IgD-negative memory B cell (primary cell): ENCODE measurements around the gene NTF3. TPM values are rescaled to one million over a fixed set of nuclear protein-coding genes. Genes with fewer than 3 reads are reported as not detected.

ENCODE experiments used
- H3K27ac Mint-ChIP-seq, 3 donors: one replicate each; pipeline ENCODE4 v1.8.0; 2020 to 2022; ENCODE audit warnings: mild to moderate bottlenecking in 3 of 3, mixed read lengths in 3 of 3, moderate library complexity in 1 of 3
- H3K27me3 Mint-ChIP-seq: one replicate; pipeline ENCODE4 v1.8.0; 2021; ENCODE audit warnings: mixed read lengths
- H3K36me3 Mint-ChIP-seq: one replicate; pipeline ENCODE4 v1.8.0; 2020; ENCODE audit warnings: mild to moderate bottlenecking, mixed read lengths
- H3K4me1 Mint-ChIP-seq, 3 donors: one replicate each; pipeline ENCODE4 v1.8.0; 2020 to 2022; ENCODE audit warnings: mixed read lengths in 3 of 3, mild to moderate bottlenecking in 1 of 3
- H3K4me3 Mint-ChIP-seq, 4 donors: one replicate each; pipeline ENCODE4 v1.8.0; 2020 to 2022; ENCODE audit warnings: mild to moderate bottlenecking in 4 of 4, mixed read lengths in 4 of 4, moderate library complexity in 3 of 4
- H3K9me3 Mint-ChIP-seq, 3 donors: one replicate each; pipeline ENCODE4 v1.8.0; 2020 to 2021; ENCODE audit warnings: mixed read lengths in 3 of 3, mild to moderate bottlenecking in 1 of 3
- polyA plus RNA-seq: library from polyadenylated mRNA; unstranded; fragments of 300-500 nt; fragmentation: Illumina TruSeq; gene quantifications from one replicate; pipeline ENCODE4 v1.2.3, GENCODE V29; 2021

Gene NTF3
- polyA plus RNA-seq, 1 donor from 2014 or later = not detected

DNA sequence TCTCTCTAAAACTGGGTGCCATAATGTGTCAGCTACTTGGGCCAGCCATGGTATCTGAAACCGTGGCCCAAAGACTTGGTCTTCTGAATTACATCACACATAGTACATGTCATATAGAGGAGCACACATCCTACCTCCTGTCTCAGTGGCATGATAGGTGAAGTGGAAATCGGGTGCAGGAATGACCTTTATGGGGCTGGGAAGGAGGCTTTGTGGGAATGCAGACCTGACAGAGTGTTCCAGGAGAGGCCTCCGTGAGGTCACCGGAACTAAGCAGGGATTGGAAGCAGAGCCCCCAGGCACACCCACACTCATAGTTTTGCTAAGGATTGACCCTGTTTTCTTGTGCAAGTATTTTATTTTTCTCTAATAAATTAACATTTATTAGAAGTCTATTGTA lies 82.6 kb downstream of the NTF3 start:
- Mint-ChIP-seq H3K4me3 (no peak overlapping the region), H3K36me3 (no peaks in the 10 kb centered on the region), H3K9me3 (no peaks in the 10 kb centered on the region), H3K27me3 (peaks cover 8% of the 10 kb centered on the region), H3K4me1 (no peaks in the 10 kb centered on the region), H3K27ac (no peak overlapping the region)

DNA sequence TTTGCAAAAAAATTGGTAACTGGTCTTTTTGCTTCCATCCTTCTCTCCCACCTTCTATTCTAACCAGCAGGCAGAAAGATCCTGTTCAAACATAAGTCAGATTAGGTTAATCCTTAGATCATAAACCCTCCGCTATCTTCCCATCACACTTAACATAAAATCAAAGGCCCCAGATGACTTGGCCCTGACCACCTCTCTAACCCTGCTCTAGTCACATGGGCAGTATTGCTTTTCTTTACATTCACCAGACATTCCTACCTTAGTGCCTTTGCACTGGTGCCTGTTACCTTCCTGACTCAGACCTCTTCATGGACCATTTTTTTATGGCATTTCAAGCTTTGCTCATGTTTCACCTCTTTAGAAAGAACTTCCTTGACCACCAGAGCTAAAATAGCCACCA lies 83.5 kb downstream of the NTF3 start:
- Mint-ChIP-seq H3K4me3 (no peak overlapping the region), H3K4me1 (no peaks in the 10 kb centered on the region), H3K27me3 (peaks cover 8% of the 10 kb centered on the region), H3K36me3 (no peaks in the 10 kb centered on the region), H3K27ac (no peak overlapping the region), H3K9me3 (no peaks in the 10 kb centered on the region)

DNA sequence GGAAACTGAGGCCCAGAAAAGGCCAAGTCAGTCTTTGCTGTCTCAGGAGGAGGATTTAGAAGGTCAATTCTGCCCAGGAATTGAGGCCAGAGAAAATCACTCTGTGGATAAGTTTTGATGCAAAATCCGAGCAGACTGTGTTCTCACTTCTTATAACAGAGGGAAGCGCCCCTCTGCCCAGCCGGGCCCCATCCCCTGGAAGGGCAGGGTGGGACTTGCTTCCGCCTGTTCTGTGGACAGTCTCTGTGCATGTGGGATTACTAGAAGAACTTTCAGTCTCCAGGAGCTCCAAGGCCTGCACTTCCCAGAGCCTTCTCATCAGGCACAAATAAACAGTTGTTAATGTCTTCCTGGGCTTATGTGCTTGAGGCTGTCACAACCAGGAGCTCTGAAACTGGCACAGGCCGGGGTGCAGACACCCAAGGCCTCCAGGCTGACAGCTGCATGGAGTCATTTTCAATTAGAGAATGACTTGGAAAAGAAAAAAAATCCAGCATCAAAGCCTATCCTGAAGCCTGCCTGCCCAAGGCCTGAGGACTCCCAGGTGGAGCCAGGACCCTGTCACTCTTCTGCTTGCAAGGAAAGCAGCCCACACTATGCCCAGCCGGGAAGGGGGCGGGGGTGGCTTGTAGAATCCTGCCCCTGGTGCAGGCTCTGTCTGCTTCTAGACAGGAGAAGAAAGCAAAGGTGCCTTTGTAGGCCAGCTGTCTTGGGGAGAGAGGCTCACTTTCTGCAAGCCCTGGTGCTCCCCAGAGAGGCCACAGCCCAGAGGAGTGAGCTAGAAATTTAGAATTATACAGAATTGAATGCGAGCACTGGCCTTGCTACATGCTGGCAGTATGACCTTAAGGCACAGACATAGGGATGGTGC lies 84.7 kb downstream of the NTF3 start:
- Mint-ChIP-seq H3K36me3 (no peaks in the 10 kb centered on the region), H3K27me3 (peaks cover 3% of the 10 kb centered on the region), H3K9me3 (no peaks in the 10 kb centered on the region), H3K4me3 (no peak overlapping the region), H3K4me1 (no peaks in the 10 kb centered on the region), H3K27ac (no peak overlapping the region)

DNA sequence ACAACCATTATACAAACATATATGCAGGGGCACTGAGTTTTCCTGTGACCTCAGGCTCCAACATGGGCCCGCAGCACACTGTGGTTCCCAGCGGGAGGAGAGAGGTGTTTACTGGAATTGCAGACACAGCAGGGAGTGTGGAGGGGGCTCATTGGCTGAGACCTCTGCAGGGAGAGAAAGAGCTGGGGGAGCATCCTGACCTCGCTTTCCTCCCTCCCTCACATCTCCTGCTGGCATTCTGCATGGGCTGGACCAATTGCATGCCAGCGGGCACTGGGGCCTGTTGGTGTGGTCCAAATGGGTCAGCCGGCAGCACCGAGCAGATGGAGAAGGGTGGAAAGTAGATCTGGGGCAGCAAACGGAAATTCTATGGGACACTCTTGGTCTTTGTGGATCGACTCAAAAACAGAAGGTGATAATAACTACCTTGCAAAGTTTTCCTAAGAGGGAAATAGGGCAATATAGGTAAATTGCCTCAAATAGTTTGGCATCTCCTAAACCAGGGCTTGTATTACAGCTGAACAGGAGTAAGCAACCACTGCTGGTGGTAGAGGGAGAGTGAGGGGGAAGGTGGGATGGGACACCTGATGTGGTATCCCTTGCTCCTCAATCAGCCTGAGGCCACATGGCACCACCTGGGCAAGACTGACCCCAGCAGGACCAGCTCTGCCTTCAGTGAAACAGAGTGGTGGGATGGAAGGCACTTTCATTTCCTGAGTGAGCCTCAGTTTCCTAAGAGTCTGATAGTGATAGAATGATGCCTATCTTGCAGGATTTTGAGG lies 86.9 kb downstream of the NTF3 start:
- Mint-ChIP-seq H3K36me3 (no peaks in the 10 kb centered on the region), H3K27ac (no peak overlapping the region), H3K4me1 (no peaks in the 10 kb centered on the region), H3K4me3 (no peak overlapping the region), H3K27me3 (no peaks in the 10 kb centered on the region), H3K9me3 (no peaks in the 10 kb centered on the region)

DNA sequence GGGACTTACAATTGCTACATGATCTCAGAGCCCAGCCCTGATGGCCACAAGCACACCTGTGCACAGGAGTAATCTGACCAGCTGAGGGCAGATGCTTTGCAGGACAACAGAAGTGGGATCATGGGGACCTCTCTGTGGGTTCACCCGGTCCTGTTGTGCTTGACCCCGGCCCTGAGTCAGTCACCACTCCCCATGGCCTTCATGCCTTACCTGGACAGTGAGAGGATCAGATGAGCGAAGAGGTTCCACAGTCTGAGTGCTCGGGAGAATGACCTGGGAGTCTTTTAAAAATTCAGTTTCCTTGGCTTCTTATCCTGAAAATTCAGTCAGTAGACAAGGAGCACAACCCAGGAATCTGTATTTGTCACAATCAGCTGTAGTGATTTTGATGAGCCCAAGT lies 88.1 kb downstream of the NTF3 start:
- Mint-ChIP-seq H3K9me3 (no peaks in the 10 kb centered on the region), H3K4me1 (no peaks in the 10 kb centered on the region), H3K27ac (no peak overlapping the region), H3K4me3 (no peak overlapping the region), H3K36me3 (no peaks in the 10 kb centered on the region), H3K27me3 (peaks cover 1% of the 10 kb centered on the region)

DNA sequence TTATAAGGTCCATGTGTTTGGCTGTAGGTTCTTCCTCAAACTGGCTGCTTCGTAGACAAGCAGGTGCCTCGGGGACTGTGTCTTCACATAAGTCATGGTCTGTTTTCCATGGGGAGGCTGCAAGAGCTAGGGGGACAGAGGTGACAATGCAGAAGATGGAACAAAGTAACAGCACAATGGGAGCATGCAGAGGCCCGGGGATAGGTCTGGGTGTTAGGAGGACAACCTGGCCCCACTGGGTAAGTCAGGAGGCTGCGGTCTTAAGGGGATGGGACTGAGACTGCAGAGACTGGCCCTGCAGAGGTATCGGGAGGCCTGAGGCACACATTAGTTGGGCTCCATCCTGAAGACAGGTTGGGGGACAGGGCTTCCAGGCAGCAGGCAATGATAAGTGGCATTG lies 88.9 kb downstream of the NTF3 start:
- no peak overlapping the region for H3K27ac Mint-ChIP-seq
- H3K4me3 Mint-ChIP-seq = no peak overlapping the region
- no peaks in the 10 kb centered on the region for H3K4me1 Mint-ChIP-seq

DNA sequence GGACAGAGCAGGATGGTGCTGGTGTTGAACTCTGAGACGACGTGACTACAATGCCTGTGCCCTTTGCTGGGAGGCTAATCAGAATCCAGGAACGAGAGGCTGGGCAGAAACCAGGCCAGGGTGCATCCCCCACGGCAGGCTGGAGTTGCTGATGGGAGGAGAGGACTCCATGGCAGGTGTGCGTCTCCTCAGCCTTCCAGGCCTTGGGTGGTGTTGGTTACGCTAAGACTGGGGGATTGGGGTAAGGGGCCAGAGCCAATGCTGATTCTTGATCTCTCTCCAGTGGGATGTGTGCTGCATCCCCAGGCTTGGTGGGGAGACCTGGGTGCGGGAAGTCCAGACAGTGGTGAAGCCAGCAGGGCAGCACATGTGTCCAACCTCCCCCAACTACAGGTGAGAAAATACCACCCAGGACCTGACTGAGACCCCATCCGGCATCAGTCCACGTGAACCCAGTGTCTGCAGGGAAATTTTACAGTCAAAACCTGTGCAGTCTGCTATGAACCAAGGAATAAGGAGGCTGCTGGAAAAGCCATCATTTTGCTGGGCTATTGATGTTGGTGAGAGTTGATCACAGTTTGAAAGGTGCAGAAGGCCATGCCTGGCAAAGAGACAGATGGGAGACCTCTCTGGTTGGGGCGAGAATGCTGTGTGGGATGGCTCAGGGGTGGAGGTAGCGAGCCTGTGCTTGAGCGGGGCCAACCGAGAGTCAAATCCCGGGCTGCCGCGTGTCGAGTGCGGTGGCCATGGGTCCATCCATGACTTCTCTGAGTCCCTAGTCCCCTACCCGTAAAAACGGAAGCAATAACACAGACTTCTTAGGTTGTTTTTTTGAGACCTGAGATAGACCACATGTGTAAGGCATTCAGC lies 89.8 kb downstream of the NTF3 start:
- no peaks in the 10 kb centered on the region for H3K4me1 Mint-ChIP-seq

More for the DNA sequence above, 88.9 kb downstream of the NTF3 start:
- H3K36me3 Mint-ChIP-seq = no peaks in the 10 kb centered on the region
- H3K27me3 Mint-ChIP-seq = peaks cover 1% of the 10 kb centered on the region
- no peaks in the 10 kb centered on the region for H3K9me3 Mint-ChIP-seq

DNA sequence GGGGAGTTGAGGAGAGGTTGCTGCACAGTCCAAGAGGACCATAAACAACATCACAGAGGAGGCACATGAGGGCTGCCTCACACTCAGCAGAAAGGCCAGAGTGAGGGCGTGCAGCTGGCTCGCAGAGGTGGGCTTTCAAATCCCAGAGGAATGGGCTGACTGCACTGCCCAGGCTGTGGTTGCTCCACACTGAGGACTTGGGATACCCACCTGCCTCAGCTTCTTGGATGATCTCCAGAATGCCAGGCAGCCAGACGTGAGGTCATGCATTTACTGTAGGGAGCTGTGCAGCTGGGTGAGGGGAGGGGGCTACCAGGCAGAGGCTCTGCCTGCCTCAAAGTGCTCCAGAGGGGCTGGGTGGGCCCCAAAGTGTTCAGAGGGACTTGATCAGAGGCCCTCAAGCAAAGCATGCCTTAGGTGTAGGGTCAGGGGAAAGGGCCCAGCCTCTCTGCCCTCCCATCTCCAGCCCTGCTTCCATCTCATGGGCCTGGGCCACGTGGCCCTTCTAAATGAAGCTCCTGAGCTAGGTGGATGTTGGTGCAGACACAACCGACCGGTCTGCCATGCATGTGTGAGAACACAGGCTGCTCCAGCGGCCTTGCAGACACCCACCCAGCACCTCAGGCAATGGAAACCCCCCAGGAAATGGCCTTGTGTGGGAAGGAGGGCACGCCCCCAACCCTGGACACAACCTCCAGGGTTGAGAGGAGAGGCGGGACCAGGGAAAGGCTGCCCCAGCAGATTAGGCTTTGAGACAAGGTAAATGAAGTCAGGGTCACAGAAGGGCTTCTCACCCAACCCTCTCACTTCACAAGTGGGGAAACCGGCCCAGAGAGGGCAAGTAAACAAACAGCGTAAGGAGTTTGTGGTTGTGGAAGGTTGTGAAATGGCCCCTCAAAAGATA lies 90.8 kb downstream of the NTF3 start:
- H3K27ac Mint-ChIP-seq = peak overlapping the region in 2 of 3 donors; percentile 21 to 65
- peaks cover 1% of the 10 kb centered on the region for H3K27me3 Mint-ChIP-seq
- H3K4me3 Mint-ChIP-seq = no peak overlapping the region
- H3K36me3 Mint-ChIP-seq = no peaks in the 10 kb centered on the region
- H3K4me1 Mint-ChIP-seq = no peaks in the 10 kb centered on the region
- H3K9me3 Mint-ChIP-seq = no peaks in the 10 kb centered on the region

More for the DNA sequence above, 89.8 kb downstream of the NTF3 start:
- Mint-ChIP-seq H3K27me3 (peaks cover 1% of the 10 kb centered on the region), H3K9me3 (no peaks in the 10 kb centered on the region), H3K4me3 (no peak overlapping the region), H3K36me3 (no peaks in the 10 kb centered on the region), H3K27ac (no peak overlapping the region)

DNA sequence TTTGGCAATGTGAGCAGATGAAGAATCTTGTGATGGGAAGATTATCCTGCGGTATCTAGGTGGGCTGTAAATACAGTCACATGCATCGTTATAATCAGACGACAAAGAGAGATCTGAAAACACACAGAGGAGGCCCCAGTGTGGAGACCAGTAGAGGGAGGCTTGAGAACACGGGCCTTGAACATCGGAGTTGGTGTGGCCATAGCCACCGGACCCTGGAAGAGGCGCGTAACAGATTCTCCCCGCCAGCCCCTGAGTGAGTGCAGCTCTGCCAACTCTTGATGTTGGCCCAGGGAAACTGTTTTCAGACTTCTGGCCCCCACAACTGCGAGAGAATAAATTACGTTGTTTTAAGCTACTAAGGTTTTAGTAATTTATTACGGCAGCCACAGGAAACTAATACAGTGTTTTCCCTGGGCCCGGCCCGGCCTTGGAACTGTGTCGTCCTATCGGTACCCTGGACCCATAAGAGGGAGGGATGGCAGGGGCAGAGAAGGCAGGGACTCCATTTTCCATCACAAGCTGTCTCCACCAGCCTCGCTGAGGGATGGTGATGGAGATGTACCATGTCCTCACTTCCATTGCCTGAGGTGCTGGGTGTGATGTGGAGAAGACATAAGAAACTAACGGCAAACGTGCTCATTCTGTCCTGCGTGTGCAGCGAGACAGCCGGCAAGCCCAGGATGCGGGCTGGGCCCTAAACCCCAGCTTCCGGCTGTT lies 91.6 kb downstream of the NTF3 start:
- Mint-ChIP-seq H3K36me3 (no peaks in the 10 kb centered on the region), H3K9me3 (no peaks in the 10 kb centered on the region), H3K27ac (no peak overlapping the region), H3K27me3 (peaks cover 1% of the 10 kb centered on the region), H3K4me1 (no peaks in the 10 kb centered on the region), H3K4me3 (no peak overlapping the region)

DNA sequence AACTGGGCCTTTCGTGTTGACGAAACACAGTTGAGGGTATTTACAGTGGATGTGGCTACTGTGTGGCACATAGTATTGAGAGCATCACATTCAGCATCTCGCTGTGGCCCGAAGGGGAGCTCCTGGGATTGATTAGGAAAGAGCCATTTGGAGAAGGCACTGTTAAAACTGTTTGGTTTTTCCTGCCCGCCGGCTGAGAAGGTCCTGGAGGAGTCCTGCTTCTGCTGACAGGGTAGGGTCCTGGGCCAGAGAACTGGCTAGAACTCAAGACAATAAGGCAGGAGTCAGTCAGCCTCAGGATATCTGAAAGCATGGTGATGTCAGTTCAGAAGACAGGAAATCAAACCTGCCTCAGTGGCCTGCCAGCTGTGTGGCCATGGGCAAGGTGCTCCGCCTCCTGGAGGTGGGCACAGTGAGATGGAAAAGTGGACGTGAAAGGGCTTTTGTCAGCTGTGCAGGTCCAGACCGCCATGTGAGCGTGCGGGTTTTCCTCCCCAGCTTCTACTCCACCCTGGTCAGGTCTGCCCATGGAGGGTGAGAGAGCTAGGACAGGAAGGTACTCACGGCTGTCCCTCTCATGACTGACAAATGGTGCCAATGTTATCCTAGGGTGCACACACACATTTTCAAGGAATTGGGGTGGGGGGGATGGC lies 92.3 kb downstream of the NTF3 start:
- Mint-ChIP-seq H3K4me1 (no peaks in the 10 kb centered on the region), H3K9me3 (no peaks in the 10 kb centered on the region), H3K4me3 (no peak overlapping the region), H3K27me3 (peaks cover 1% of the 10 kb centered on the region), H3K36me3 (no peaks in the 10 kb centered on the region), H3K27ac (no peak overlapping the region)

DNA sequence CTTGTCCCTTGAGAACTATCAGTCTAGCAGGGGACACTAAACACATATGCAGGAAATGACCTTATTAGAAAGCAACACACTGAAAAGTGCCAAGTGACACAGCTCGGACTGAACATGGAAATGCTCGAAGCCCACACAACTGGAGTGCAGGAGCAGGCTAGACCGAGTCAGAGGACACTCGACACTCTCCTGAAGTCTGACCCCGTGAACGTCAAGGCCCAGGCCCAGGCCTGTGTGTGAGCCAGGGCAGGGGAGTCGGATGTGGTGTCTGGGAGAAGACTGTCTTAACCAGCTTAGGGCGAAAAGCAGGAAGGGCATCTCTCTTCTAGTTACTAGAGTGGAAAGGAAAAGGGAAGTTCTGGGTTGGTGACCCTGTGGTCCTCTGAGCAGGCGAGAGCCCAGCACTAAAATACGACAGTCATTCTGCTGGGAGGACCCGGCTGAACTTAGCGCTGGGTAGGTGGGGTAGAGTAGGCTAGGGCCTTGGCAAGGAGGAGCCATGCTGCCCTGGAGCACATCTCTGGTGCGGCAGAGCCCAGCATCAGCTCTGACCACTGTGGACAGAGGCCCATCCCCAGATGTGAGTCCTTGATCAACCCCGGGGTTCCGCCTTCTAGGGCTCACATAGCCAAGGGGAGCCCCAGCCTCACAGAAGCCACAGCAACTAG lies 93.0 kb downstream of the NTF3 start:
- Mint-ChIP-seq H3K27ac (no peak overlapping the region), H3K9me3 (no peaks in the 10 kb centered on the region), H3K4me1 (no peaks in the 10 kb centered on the region), H3K27me3 (peaks cover 1% of the 10 kb centered on the region), H3K4me3 (no peak overlapping the region), H3K36me3 (no peaks in the 10 kb centered on the region)

DNA sequence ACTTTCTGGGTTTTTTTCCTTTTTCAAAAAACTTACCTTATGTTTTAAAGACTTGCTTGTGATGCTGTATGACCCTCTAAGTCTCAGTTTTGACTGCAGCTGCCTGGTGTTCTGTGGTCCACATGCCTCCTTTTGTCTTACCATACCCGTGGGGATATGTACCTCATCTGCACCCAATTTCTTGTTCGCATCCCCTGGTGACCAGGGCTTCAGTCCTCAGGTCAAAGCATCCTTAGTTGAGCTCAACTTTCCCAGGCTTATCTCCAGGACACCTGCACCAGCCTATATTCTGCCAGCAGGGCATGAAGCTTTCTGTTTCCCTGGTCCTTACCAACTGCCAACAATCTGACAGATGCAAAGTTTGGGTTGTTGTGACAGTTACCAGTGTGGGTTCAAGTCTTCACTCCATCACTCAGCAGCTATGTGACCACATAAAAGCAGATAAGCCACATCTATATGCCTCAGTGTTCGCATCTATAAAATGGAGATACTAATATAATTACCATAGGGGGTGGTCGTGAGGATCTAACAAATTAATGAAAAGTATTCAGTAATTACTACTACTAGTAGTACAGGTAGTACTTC lies 94.0 kb downstream of the NTF3 start:
- Mint-ChIP-seq H3K4me1 (no peaks in the 10 kb centered on the region), H3K4me3 (no peak overlapping the region), H3K9me3 (no peaks in the 10 kb centered on the region), H3K27ac (no peak overlapping the region), H3K36me3 (no peaks in the 10 kb centered on the region), H3K27me3 (peaks cover 1% of the 10 kb centered on the region)

DNA sequence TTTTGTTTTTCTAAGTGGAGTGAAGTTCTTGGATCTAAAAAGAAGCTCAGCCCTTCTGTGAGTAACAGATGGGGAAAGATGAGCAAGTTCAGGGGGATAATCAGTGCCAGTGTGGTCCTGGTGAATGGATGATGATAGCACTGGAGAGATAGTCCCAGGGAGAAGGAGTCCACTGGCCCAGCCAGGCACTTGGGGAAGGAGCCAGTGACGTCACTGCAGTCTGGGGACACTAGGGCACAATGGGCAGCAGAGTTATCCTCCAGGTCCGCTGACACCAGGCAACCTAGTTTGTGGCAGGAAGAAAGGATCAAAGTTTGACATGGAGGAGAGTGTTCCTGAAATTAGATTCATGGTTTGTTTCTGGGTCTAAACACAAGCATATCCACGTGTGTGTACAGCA lies 101.5 kb downstream of the NTF3 start:
- H3K27ac Mint-ChIP-seq = peak overlapping the region in 1 of 3 donors; percentile 50
- H3K4me1 Mint-ChIP-seq = no peaks in the 10 kb centered on the region
- H3K27me3 Mint-ChIP-seq = peaks cover 16% of the 10 kb centered on the region
- peaks cover 2 to 7% (median 4%) of the 10 kb centered on the region in 3 donors for H3K9me3 Mint-ChIP-seq
- H3K4me3 Mint-ChIP-seq = no peak overlapping the region
- peaks cover 2% of the 10 kb centered on the region for H3K36me3 Mint-ChIP-seq
